ENCODE measurements around the gene FOXO4.

Gene FOXO4

DNA sequence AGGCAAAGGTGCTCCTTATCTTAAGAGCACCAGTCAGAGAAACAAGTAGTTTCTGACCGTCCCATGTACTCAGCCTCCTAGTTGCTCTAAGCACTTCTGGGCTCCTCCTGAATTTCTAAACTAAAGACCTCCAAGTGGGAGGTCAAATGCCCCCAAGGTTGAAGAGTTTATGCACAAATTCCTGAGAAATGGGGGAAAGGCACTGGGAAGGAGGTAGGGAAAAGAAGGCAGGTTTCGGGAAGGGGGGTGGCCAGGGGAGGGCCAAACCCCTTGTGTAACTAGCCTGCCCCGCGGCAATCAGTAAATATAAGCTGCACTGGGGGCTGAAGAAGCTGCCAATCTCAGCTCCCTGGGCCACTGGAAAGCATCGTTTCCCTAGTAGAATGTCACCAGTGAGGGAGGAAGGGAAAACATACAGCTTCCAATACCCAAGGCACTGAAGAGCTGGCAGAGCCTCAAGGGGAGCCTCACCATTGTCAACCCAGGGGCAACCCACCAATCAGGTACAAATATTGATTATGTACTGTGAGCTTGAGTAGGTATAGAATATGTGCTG lies 3.4 kb downstream of the FOXO4 start:
- in situ Hi-C loops (cut with MboI; ENCODE audit: low sequenced_read_pairs) = no loop called here

DNA sequence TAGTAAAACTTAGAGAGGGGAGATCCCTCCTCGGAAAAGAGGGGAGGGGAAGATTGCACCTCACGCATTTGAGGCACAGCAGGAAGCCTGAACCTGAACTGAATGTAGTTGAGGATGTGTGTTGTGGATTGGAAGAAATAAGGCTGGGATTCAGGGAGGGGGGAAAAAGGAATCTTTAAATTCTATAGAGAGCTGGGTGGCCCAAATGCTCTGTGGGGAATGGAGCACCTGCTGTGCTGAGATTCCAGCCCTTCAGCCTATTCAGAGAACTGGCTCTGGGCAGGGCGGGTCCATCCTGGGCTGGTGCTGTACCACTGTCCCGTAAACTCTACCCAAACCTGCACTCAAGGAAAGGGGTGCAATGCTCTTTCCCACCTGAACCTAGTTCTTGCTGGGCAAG lies 4.1 kb downstream of the FOXO4 start:
- in situ Hi-C loops (cut with MboI; ENCODE audit: low sequenced_read_pairs) = no loop called here

DNA sequence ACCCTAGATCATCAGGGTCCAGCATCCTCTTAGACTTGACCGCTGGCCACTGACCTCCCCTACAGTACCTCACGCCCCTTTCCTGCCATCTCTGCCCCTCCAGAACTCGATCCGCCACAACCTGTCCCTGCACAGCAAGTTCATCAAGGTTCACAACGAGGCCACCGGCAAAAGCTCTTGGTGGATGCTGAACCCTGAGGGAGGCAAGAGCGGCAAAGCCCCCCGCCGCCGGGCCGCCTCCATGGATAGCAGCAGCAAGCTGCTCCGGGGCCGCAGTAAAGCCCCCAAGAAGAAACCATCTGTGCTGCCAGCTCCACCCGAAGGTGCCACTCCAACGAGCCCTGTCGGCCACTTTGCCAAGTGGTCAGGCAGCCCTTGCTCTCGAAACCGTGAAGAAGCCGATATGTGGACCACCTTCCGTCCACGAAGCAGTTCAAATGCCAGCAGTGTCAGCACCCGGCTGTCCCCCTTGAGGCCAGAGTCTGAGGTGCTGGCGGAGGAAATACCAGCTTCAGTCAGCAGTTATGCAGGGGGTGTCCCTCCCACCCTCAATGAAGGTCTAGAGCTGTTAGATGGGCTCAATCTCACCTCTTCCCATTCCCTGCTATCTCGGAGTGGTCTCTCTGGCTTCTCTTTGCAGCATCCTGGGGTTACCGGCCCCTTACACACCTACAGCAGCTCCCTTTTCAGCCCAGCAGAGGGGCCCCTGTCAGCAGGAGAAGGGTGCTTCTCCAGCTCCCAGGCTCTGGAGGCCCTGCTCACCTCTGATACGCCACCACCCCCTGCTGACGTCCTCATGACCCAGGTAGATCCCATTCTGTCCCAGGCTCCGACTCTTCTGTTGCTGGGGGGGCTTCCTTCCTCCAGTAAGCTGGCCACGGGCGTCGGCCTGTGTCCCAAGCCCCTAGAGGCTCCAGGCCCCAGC lies 5.2 kb downstream of the FOXO4 start:
- in situ Hi-C loops (cut with MboI; ENCODE audit: low sequenced_read_pairs) = no loop called here

DNA sequence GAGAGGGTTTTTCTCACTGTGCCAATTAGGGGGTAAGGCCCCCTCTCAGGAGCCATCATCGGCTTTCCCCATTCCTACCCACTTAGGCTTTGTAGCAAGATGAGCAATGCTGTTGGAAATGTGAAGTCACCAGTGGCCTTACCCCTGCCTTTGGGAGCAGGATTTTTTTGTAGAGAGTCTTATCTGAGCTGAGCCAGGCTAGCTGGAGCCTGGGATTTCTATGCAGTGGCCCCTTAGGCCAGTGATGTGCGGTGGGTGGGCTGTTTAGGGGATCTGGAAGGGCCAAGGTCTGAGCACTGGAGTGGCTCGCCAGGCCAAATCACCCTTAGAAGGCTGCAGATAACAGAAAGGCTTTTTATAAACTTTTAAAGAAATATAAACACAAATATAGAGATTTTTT lies 6.6 kb downstream of the FOXO4 start:
- in situ Hi-C loops (cut with MboI; ENCODE audit: low sequenced_read_pairs) = no loop called here

DNA sequence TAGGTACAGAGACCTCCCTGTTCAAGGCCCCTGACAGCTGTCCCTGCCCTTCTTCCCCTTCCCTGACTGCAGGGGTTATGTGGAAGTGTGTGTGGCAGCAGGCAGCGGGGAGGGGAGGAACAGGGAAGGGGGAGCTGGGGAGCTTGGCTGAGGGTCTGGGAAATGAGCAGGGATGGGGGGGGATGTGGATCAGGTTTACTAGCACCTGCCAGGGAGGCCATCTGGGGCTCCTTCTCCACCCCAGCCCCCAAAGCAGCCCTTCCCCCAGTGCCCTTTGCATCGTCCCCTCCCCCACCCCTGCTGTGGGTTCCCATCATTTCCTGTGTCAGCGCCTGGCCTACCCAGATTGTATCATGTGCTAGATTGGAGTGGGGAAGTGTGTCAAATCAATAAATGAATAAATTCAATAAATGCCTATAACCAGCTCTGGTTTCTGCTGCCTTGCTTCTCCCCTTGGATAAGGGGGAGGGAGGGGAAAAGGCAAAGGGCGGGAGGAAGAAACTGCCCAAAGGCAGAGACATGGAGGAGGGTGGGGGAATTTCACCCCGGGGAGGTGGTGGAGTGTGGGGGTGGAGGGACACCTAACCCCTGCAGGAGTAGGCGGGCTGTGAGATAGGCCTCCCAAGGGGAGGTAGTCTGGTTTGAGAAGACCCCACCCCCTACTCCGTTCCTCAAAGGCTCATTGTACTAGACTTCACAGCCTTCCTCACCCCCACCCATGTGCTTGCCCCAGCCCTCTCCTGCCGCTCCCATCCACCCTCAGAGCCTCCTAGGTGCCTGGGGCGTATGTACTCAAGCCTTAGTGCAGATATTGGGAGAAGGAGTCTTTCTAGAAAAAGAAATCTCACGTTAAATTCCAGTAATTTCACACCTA lies 7.7 kb downstream of the FOXO4 start:
- in situ Hi-C loops (cut with MboI; ENCODE audit: low sequenced_read_pairs) = no loop called here

DNA sequence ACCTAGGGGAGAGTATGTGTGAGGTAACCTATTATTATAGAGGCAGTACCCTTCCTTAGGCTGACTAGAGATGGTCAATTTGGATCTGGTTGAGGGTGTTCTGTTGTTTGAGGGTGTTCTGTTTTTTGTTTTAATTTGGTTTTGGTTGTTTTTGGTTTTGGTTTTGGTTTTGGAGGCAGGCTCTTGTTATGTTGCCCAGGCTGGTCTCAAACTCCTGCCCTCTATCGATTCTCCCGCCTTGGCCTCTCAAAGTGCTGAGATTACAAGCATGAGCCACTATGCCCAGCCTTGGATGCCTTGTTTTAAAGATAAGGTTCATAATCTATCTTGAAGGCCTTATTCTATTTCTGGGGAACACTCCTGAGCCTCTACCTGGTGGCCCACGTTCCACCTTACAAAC lies 10.0 kb downstream of the FOXO4 start:
- in situ Hi-C loops (cut with MboI; ENCODE audit: low sequenced_read_pairs) = no loop called here

DNA sequence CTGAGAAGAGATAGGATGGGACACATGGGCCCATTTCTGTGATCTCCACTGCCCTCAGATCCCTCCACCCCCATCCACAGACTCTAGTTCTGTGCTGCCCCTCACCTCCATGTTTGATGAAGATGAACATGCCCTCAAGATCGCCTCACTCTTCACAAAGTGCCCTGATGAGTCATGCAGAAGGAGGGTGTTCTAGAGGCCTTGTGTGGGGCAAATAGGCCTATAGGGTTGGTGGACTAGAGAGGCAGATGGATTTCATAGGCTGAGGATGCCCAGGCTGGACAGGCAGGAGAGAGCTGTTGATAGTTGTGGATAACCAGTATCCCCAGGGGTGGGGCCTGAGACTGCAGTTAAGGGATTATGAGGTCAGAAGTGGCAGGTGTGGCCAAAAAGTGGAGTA lies 10.8 kb downstream of the FOXO4 start, which contains the start of gene CXorf65:
Gene CXorf65, minus strand, starts transcription at position 314 of the 400 bp plus-strand sequence. Its CDS starts 184 bp downstream, at position 130.
- in situ Hi-C loops (cut with MboI; ENCODE audit: low sequenced_read_pairs) = no loop called here

DNA sequence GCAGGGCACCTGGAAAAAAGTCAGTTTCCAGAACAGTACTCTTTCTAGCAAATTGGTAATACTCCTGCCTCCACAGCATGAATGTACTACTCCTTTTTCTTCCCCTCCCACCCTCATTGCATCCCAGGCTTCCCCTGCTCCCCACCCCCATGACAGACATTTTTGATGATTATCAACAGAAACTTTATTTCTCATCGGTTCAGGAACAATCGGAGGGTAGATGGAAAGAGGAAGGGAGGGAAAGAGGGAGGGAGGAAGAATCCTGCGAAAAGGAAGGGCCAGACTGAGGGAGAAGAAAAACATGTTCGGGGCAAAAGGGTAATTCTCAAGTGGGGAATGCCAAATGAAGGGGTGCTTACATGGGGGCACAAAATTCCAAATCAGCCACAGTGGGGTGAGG lies 11.6 kb downstream of the FOXO4 start:
- in situ Hi-C loops (cut with MboI; ENCODE audit: low sequenced_read_pairs) = no loop called here

DNA sequence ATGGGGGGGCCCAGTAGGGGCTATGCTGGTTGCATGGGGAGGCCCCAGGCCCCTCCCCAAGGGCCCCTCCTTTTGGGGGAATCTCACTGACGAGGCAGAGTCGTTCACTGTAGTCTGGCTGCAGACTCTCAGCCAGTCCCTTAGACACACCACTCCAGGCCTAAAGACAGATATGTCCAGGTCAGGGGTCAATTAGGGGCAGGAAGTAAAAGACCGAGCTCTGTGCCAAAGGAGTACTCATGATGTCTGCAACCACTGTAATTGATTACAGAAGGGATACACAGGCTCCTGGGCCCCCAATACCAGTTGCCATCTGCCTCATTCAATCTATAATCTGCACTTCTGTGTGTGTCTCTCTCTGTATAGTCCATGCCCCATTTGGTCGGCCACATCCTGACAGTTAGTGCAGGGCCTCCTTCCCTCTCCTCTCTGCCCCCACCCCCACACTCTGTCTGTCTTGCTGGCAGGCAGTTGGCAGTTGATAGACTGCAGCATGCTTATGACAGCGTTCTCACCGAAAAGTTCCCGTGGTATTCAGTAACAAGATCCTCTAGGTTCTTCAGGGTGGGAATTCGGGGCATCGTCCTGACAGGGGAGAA lies 12.2 kb downstream of the FOXO4 start:
- in situ Hi-C loops (cut with MboI; ENCODE audit: low sequenced_read_pairs) = no loop called here

DNA sequence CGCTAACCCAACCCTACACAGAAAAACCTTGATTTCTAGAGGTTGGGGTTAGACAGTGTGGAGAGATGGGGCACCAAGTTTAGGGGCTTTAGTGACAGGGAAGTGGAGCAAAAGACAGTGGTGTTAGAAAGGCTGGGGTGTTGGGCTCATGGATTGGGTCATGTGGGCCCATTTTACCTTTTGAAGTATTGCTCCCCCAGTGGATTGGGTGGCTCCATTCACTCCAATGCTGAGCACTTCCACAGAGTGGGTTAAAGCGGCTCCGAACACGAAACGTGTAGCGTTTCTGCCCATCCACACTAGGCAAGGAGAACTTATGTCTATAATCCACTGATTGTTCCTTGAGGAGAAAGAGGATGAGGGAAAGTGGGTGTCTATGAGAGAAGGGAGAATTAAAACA lies 13.4 kb downstream of the FOXO4 start:
- in situ Hi-C loops (cut with MboI; ENCODE audit: low sequenced_read_pairs) = no loop called here

DNA sequence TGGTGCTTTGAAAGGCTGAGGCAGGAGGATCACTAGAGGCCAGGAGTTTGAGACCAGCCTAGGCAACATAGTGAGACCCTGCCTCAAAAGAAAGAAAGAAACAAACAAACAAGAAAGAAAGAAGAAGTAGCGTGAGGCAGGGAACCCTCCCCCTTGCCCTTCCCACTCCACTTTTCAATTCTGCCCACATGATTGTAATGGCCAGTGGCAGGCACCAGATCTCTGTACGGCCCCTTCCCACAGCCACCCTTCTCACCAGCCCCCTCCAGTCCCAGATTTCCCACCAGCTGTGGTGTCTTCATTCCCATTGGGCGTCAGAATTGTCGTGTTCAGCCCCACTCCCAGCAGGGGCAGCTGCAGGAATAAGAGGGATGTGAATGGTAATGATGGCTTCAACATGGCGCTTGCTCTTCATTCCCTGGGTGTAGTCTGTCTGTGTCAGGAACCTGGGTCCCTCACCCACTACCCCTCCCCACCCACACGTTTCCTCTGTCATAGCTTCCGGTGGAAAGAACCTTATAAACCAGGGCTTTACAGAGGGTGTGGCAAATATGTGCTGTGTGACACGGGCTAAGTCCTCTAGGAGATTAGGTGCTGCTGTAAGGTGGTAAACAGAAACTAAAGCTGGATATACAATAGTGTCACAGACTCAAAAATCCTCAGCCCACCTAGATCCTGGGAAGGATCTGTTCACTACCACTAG lies 15.6 kb downstream of the FOXO4 start, which contains the start of gene IL2RG:
Gene IL2RG, minus strand, starts transcription at position 437 of the 703 bp plus-strand sequence. Its CDS starts 38 bp downstream, at position 399.
- in situ Hi-C loops (cut with MboI; ENCODE audit: low sequenced_read_pairs) = no loop called here

DNA sequence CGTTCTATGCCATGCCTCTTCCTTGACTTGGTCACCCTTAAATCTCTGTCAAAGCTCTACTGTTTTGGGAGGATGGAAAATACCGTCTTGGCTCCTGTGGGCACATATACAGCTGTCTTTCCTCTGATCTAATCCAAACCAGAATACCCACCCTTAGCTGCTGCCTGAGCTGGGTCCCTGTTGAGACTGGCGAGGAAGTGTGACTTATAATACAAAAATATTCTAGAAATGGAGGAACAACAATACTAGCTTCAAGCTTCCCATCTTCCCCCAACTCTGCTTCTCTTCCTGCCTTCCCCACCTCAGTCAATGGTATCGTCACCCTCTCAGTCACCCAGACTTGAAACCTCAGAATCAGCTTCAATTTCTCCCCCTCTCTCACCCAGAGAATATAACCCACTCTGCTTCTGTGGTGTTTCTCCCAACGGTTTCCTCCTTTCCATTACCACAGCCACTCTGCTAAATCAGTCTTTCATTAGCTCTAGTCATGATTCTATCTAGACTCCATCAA lies 16.3 kb downstream of the FOXO4 start:
- in situ Hi-C loops (cut with MboI; ENCODE audit: low sequenced_read_pairs) = no loop called here

DNA sequence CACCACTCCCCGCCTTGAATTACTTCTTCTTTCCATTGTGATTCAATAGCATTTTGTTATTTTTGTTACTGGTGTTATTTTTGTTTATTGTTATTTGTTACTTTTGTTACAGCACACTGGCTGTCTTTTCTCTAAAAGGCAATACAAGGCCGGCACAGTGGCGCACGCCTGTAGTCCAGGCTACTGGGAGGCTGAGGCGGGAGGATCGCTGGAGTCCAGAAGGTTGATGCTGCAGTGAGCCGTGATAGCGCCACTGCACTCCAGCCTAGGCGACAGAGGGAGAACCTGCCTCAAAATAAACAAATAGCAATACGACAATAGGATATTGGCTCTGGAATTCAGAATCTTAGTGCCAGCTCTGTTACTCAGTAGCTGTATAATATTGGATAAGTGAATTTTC lies 21.7 kb downstream of the FOXO4 start:
- in situ Hi-C loops (cut with MboI; ENCODE audit: low sequenced_read_pairs) = no loop called here

DNA sequence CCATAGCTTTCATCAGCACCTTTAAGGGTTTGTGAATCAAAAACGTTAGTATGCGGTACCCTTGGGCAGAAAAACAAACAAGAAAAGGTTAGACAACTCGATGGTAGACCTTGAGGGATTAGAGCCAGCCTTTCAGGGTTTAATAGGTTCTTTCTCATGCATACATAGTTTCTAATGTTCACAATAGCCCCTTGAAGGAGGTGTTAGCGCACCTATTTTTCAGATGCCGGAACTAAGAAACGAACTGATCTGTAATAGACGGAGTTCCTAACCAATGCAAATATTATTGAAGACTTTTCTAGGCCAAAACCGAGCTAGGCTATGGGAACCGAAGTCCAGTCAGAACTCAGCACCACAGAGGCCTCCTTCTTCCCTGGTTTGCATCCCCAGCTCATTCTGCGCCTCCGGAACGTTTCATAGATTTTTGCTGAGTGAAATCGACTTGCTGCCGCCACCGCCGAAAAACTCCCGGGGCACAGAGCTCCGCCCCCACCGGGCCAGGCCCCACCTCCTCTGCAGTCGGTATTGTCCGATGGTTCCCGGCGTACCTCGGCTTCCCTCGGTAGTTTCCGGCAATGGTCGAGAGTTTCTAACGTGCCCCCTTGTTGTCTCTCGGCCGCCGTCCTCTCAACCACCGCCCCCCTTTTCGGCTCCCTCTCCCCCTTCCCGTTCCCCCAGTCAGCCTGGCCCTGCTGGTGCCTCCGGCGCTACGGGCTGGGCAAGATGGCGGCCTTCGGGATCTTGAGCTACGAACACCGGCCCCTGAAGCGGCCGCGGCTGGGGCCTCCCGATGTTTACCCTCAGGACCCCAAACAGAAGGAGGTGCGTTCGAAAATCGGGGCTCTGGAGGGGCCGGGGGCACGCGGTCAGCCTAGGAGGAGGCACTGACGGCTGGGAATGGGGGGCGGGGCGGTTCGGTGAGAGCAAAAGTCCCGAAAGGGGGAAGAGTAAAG lies 22.7 kb downstream of the FOXO4 start, which contains the start of gene MED12:
Gene MED12, plus strand, starts transcription at position 565 of the 953 bp plus-strand sequence. Its CDS starts 159 bp downstream, at position 724.
- in situ Hi-C loops (cut with MboI; ENCODE audit: low sequenced_read_pairs) = no loop called here

DNA sequence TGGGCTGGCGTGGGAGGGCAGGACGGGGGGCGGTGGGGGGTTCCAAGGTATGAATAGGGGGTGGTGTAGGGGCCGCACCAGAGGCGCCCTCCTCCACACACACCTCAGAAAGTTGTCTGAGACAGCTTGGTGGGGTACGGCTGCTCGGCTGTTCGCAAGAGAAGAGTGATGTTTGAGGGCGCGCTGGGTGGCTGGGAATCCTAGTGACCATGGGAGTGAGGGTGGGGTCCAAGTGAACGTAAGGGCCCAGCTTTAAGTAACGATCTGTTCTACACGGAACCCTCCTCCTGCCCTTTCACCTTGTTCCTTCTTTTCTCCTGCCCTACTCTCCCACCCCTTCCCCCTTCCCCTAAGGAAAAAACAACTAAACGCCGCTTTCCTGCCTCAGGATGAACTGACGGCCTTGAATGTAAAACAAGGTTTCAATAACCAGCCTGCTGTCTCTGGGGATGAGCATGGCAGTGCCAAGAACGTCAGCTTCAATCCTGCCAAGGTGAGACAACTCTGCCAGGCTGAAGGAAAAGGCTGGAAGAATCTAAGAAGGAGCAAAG lies 23.4 kb downstream of the FOXO4 start:
- in situ Hi-C loops (cut with MboI; ENCODE audit: low sequenced_read_pairs) = no loop called here

DNA sequence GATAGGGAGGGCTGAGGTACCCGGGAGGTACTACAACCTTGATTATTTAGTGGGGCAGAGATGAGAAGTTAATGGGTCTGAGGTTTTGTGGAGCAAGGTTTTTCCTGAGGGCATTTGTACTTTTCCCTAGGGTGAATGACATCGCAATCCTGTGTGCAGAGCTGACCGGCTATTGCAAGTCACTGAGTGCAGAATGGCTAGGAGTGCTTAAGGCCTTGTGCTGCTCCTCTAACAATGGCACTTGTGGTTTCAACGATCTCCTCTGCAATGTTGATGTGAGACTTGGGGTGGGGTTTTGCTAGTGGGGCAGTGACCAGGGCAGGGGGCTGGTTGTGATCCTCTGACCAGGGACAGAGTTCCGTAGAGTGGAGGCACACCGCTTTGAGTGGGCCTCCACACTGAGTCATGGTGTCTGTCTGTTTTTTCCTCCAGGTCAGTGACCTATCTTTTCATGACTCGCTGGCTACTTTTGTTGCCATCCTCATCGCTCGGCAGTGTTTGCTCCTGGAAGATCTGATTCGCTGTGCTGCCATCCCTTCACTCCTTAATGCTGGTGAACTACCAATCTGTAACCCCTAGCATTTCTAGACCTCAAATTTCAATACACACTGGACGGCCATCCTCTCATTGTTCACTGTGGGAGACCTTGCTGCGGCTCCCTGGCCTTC lies 32.6 kb downstream of the FOXO4 start:
- in situ Hi-C loops (cut with MboI; ENCODE audit: low sequenced_read_pairs) = no loop called here

DNA sequence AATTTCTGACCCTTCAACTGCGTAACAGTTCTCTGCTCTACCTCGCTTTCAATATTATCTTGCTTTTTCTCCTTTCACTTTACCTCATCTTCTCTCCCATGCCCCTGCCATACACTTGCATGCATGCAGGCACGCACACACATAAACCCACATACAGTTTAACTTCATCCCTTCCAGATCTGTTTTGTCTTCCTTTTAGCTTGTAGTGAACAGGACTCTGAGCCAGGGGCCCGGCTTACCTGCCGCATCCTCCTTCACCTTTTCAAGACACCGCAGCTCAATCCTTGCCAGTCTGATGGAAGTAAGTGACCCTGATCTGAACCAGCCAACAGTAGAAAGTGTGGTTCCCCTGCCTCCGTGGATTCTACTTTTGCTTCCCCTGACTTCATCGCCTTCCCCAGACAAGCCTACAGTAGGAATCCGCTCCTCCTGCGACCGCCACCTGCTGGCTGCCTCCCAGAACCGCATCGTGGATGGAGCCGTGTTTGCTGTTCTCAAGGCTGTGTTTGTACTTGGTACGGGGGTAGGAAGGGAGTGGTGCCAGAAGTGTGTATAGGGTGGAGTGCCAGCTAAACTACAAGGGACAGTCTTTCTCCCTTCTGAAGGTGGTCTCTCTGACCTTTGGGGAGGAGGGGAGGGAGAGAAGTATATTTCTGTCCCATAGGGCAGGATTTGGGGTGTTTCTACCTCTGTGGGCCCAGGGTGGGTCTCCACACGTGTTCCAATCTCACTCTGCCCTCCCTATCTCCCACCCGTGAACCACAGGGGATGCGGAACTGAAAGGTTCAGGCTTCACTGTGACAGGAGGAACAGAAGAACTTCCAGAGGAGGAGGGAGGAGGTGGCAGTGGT lies 33.5 kb downstream of the FOXO4 start:
- in situ Hi-C loops (cut with MboI; ENCODE audit: low sequenced_read_pairs) = no loop called here
